Gastrocnemius medialis (tissue), 4 donors: ENCODE measurements around the gene WDR6. TPM values are rescaled to one million over a fixed set of nuclear protein-coding genes. Genes with fewer than 3 reads are reported as not detected.

ENCODE experiments used
- ATAC-seq, 2 donors: fragments of 150-250 bp; one replicate each; pipeline ENCODE4 v1.9.1; 2016
- DNase-seq, 2 donors: peaks; one replicate each; pipeline ENCODE4 v3.0.0-alpha.2; 2019
- H3K27ac ChIP-seq, 4 donors: fragments of 200-600 bp; sonication (generic); 1 replicate in 1 of 4; 2 replicates in 3 of 4; pipeline ENCODE4 v1.5.1; 2016 to 2018; ENCODE audit warnings: mild to moderate bottlenecking in 2 of 4, moderate library complexity in 1 of 4
- H3K27me3 ChIP-seq, 3 donors: fragments of 200-600 bp; sonication (generic) in 2 of 3; 1 replicate in 1 of 3; 2 replicates in 2 of 3; pipeline versions ENCODE4 v1.5.1 to v1.6.0; 2016 to 2019; ENCODE audit warnings: mild to moderate bottlenecking in 1 of 3, moderate library complexity in 1 of 3
- H3K36me3 ChIP-seq, 2 donors: fragments of 200-600 bp; sonication (generic) in 1 of 2; one replicate each; pipeline ENCODE4 v1.5.1; 2017 to 2018
- H3K4me1 ChIP-seq, 2 donors: fragments of 200-600 bp; sonication (generic) in 1 of 2; one replicate each; pipeline ENCODE4 v1.5.1; 2016 to 2017; ENCODE audit warnings: mild to moderate bottlenecking in 2 of 2
- H3K4me3 ChIP-seq, 4 donors: fragments of 200-600 bp; sonication (generic) in 3 of 4; 1 replicate in 1 of 4; 2 replicates in 3 of 4; pipeline ENCODE4 v1.5.1; 2016 to 2019; ENCODE audit warnings: mild to moderate bottlenecking in 2 of 4
- H3K9me3 ChIP-seq, 3 donors: fragments of 200-600 bp; sonication (generic) in 2 of 3; 1 replicate in 1 of 3; 2 replicates in 2 of 3; pipeline ENCODE4 v1.5.1; 2016 to 2019
- POLR2A ChIP-seq, 2 donors: fragments of 450-650 bp; IDR thresholded peaks; one replicate each; pipeline ENCODE4 v1.6.1; 2017; ENCODE audit warnings: antibody characterized with exemption in 2 of 2, mild to moderate bottlenecking in 2 of 2, moderate library complexity in 2 of 2
- in situ Hi-C, 4 donors: fragments of 200-750 bp; cut with MboI; loops; one replicate each; pipeline versions ENCODE4 v1.15.0 to v1.8.0; 2017; ENCODE audit warnings: low sequenced_read_pairs in 4 of 4
- intact Hi-C: fragments of 100-400 bp; cut with DNase I; formaldehyde crosslinking; loops from one replicate; pipeline ENCODE4 v1.15.1; 2023; ENCODE audit warnings: low total_unique reads
- total RNA-seq, 4 donors: library from RNA; depleted of rRNA; stranded (reverse); fragments of >200 nt; gene quantifications; one replicate each; pipeline versions ENCODE4 v1.1.0 to v1.2.3, GENCODE V29; 2016
- TF ChIP-seq, protein P1 (sequence below), 5 experiments: fragments of 450-650 bp in 3 of 5; fragments of 200-600 bp in 2 of 5; sonication (generic) in 2 of 5; IDR thresholded peaks in 4 of 5; conservative IDR thresholded peaks in 1 of 5; 1 replicate in 4 of 5; 2 replicates in 1 of 5; pipeline ENCODE4 v1.5.1; 2016 to 2019; ENCODE audit warnings: antibody characterized with exemption in 5 of 5, mild to moderate bottlenecking in 3 of 5, moderate library complexity in 3 of 5

The WDR6 gene
- total RNA-seq, 4 donors from 2014 or later = 40.4 to 50.9 (median 45.5) TPM

DNA sequence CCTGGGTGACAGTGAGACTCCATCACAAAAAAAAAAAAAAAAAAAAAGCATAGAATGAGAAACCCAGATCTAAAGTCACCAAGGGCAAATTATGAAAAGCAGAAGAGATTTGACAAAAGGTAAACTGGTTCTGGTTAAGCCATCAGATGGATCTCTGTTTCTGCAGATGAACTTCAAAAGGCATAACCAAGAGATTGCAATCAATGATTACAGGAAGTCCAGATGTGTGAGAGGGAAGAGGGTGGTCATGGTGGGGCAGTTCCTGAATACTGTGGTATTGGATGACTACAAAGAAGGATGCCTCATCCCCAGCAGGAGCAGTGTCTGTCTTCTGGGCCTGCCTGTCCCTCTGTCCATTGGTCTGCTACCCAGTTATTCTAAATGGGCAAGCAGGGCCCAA is 13.4 kb upstream of the WDR6 start:
- intact Hi-C loops = no loop called here
- ATAC-seq (no peak), DNase-seq (no peak)
- TF ChIP-seq, protein P1, sequence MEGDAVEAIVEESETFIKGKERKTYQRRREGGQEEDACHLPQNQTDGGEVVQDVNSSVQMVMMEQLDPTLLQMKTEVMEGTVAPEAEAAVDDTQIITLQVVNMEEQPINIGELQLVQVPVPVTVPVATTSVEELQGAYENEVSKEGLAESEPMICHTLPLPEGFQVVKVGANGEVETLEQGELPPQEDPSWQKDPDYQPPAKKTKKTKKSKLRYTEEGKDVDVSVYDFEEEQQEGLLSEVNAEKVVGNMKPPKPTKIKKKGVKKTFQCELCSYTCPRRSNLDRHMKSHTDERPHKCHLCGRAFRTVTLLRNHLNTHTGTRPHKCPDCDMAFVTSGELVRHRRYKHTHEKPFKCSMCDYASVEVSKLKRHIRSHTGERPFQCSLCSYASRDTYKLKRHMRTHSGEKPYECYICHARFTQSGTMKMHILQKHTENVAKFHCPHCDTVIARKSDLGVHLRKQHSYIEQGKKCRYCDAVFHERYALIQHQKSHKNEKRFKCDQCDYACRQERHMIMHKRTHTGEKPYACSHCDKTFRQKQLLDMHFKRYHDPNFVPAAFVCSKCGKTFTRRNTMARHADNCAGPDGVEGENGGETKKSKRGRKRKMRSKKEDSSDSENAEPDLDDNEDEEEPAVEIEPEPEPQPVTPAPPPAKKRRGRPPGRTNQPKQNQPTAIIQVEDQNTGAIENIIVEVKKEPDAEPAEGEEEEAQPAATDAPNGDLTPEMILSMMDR (IDR thresholded peaks at IDR 0.05 in 4 of 5, conservative IDR thresholded peaks at IDR 0.05 in 1 of 5) = no peak
- no peak for TF ChIP-seq POLR2A (IDR thresholded peaks at IDR 0.05)
- in situ Hi-C loops = no loop called here
- no peak overlapping the region for H3K27ac ChIP-seq
- no peaks in the 10 kb centered on the region for H3K9me3 ChIP-seq
- H3K4me3 ChIP-seq = no peak overlapping the region
- peaks cover 27 to 34% of the 10 kb centered on the region in 2 donors for H3K4me1 ChIP-seq
- no peaks in the 10 kb centered on the region for H3K36me3 ChIP-seq
- H3K27me3 ChIP-seq = no peaks in the 10 kb centered on the region

DNA sequence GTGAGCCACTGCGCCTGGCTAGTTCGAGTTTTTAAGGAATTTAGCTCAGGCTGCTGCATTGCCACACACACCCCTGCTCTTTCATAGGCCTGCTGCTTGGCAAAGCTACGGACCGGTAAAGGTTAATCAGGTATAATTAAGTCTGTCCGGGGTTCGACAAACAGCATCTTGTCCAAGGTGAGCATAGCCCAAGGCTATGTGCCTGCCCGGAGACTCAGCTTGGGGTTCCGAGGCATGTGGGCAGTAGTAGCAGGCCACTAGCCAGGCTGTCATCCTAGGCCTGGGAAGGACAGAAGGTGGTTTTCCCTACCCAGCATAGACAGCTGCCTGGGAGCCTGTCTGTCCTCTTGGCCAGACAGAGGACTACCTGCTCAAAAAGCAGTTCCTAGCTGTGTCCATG is 10.6 kb upstream of the WDR6 start:
- DNase-seq (no peak), ATAC-seq (no peak)
- no peaks in the 10 kb centered on the region for H3K27me3 ChIP-seq
- no peaks in the 10 kb centered on the region for H3K9me3 ChIP-seq
- peaks cover 14 to 17% of the 10 kb centered on the region in 2 donors for H3K4me1 ChIP-seq
- no peaks in the 10 kb centered on the region for H3K36me3 ChIP-seq
- in situ Hi-C loops = no loop called here
- H3K4me3 ChIP-seq = no peak overlapping the region
- no peak for TF ChIP-seq POLR2A (IDR thresholded peaks at IDR 0.05)
- TF ChIP-seq, protein P1 (IDR thresholded peaks at IDR 0.05 in 4 of 5, conservative IDR thresholded peaks at IDR 0.05 in 1 of 5) = no peak
- intact Hi-C loops = no loop called here
- no peak overlapping the region for H3K27ac ChIP-seq

DNA sequence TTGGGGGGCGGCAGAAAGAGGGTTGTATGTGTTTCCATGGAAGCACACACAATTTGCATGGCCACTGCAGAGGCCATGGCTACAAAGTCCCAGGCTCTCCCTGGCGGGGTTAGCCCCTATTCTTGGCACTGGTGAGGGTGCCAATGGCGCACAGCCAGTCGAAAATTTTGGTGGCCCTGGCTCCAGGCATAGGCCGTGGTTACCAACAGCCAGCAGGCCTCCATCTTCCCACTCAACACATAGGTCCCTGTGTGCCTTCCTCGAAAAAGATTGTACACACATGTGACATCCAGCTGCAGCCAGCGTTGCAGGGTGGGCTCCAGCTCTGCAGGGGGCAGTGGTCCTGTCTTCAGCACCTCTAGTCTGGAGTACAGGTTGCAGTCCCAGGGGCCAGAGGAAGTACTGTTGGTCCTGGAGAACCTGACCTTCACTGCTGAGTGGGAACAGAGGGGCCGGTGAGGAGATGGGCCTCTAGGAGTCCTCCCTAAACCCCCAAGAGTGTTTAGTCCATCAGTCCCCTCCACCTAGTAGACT is 10.0 kb upstream of the WDR6 start:
- peaks cover 9 to 12% of the 10 kb centered on the region in 2 donors for H3K4me1 ChIP-seq
- H3K27me3 ChIP-seq = no peaks in the 10 kb centered on the region
- DNase-seq (no peak), ATAC-seq (no peak)
- TF ChIP-seq POLR2A (IDR thresholded peaks at IDR 0.05) = no peak
- TF ChIP-seq, protein P1 (IDR thresholded peaks at IDR 0.05 in 4 of 5, conservative IDR thresholded peaks at IDR 0.05 in 1 of 5) = no peak
- intact Hi-C loops = no loop called here
- H3K4me3 ChIP-seq = no peak overlapping the region
- no peak overlapping the region for H3K27ac ChIP-seq
- H3K36me3 ChIP-seq = no peaks in the 10 kb centered on the region
- in situ Hi-C loops = no loop called here
- H3K9me3 ChIP-seq = no peaks in the 10 kb centered on the region

DNA sequence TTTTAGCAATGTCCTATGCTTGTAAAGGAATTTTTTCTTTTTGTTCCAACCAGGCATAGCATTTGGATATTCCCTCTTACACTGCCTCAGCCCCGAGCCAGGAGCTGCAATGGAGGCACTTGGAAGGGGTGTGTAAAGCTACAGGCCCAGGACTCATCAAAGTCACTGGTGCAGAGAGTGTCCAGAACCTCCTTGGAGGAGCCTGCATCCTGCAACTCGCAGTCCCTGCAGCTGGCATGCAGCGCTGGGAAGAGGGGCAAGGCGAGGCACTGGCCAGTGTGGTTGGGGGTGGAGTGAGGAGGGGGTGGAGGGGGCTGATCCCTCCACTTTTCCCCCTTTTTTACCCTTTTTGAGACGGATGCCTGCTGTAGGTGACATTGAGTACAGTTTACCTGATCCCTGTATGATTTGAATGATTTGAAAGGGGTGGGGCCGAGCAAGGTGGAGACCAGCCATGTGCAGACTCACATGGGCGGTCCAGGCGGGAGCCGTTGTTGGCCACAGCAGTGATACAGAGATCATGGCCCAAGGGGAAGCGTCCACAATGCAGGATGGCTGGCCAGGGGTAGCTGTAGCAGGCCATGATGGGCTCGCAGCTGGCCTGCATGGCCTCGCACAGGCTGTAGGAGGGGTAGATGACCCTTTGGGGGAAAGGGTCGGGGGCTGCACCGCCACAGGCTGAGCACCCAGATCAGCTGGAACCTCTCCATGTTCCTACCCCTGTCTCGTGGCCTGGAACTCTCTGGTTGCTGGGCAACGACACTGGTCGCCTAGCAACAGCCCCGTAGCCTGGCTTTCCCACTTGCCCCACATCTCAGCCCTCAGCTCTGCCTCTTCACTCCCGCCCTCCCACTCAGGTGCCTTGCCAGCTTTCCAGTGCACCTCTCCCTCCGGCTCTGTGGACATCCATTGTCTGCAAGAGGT is 9.2 kb upstream of the WDR6 start:
- in situ Hi-C loops = no loop called here
- H3K4me3 ChIP-seq = no peak overlapping the region
- DNase-seq (no peak), ATAC-seq (no peak)
- H3K27me3 ChIP-seq = no peaks in the 10 kb centered on the region
- H3K36me3 ChIP-seq = no peaks in the 10 kb centered on the region
- TF ChIP-seq, protein P1 (IDR thresholded peaks at IDR 0.05 in 4 of 5, conservative IDR thresholded peaks at IDR 0.05 in 1 of 5) = no peak
- TF ChIP-seq POLR2A (IDR thresholded peaks at IDR 0.05) = no peak
- no peak overlapping the region for H3K27ac ChIP-seq
- H3K9me3 ChIP-seq = no peaks in the 10 kb centered on the region
- intact Hi-C loops = no loop called here
- H3K4me1 ChIP-seq = peaks cover 1 to 3% of the 10 kb centered on the region in 2 donors
